HepG2 (cell line): ENCODE results near the gene ESRP2. TPM values are rescaled to one million over a fixed set of nuclear protein-coding genes. Genes with fewer than 3 reads are reported as not detected.

Experiments
- AHR ChIP-seq: IDR thresholded peaks from 2 replicates; pipeline ENCODE4 v1.6.1; 2018; ENCODE audit warnings: missing genetic modification reagents, missing compliant biosample characterization
- ARNT ChIP-seq: fragments of 450-650 bp; IDR thresholded peaks from 2 replicates; pipeline ENCODE4 v1.6.1; 2017
- ATRX ChIP-seq: sonication (generic); formaldehyde crosslinking; IDR thresholded peaks from 2 replicates; pipeline ENCODE4 v1.4.0; 2020; ENCODE audit warnings: missing genetic modification reagents, borderline replicate concordance
- CREBL2 ChIP-seq: sonication (generic); formaldehyde crosslinking; IDR thresholded peaks from 2 replicates; pipeline ENCODE4 v1.8.1; 2023; ENCODE audit warnings: missing genetic modification reagents, mild to moderate bottlenecking, borderline replicate concordance
- EED ChIP-seq: sonication (generic); formaldehyde crosslinking; IDR thresholded peaks from 2 replicates; pipeline ENCODE4 v1.5.0; 2020; ENCODE audit warnings: mild to moderate bottlenecking, missing genetic modification reagents
- ELK4 ChIP-seq: sonication (generic); formaldehyde crosslinking; IDR thresholded peaks from 2 replicates; pipeline ENCODE4 v1.9.0; 2021; ENCODE audit warnings: missing genetic modification reagents, borderline replicate concordance
- FOXA1 ChIP-seq, 2 experiments: fragments of 450-650 bp in 1 of 2; sonication (generic) in 1 of 2; formaldehyde crosslinking in 1 of 2; IDR thresholded peaks; 2 replicates each; pipeline versions ENCODE4 v1.4.0 to v1.6.1; 2016 to 2020; ENCODE audit warnings: missing genetic modification reagents in 1 of 2
- GABPA ChIP-seq, 2 experiments: IDR thresholded peaks; 2 replicates each; pipeline ENCODE4 v1.6.1; 2011 to 2016; ENCODE audit warnings: low read depth in 2 of 2, low read length in 1 of 2, missing biosample characterization in 1 of 2, missing genetic modification characterization in 1 of 2
- MLX ChIP-seq: IDR thresholded peaks from 2 replicates; pipeline ENCODE4 v1.6.1; 2016
- MTA1 ChIP-seq: sonication (generic); formaldehyde crosslinking; IDR thresholded peaks from 2 replicates; pipeline ENCODE4 v1.4.0; 2020; ENCODE audit warnings: missing genetic modification reagents, mild to moderate bottlenecking, borderline replicate concordance
- PHF21A ChIP-seq: sonication (generic); formaldehyde crosslinking; IDR thresholded peaks from 2 replicates; pipeline ENCODE4 v1.5.0; 2020; ENCODE audit warnings: mild to moderate bottlenecking, missing genetic modification reagents
- PLRG1 ChIP-seq: fragments of 450-650 bp; conservative IDR thresholded peaks from 2 replicates; pipeline ENCODE4 v1.6.1; 2016
- PTBP1 ChIP-seq: fragments of 200-400 bp; formaldehyde crosslinking; IDR thresholded peaks from 2 replicates; pipeline ENCODE4 v1.6.1; 2018; ENCODE audit warnings: low read length, low read depth; ENCODE audit not compliant: poor library complexity, severe bottlenecking
- RFX5 ChIP-seq: IDR thresholded peaks from 2 replicates; pipeline ENCODE4 v1.6.1; 2011; ENCODE audit warnings: low read depth, low read length, improper control_type of control experiment
- RORA ChIP-seq: sonication (generic); formaldehyde crosslinking; IDR thresholded peaks from 2 replicates; pipeline ENCODE4 v1.5.0; 2020; ENCODE audit warnings: mild to moderate bottlenecking, missing genetic modification reagents, moderate library complexity
- SOX5 ChIP-seq: IDR thresholded peaks from 2 replicates; pipeline ENCODE4 v1.6.1; 2016; ENCODE audit warnings: borderline replicate concordance
- TFDP2 ChIP-seq: sonication (generic); formaldehyde crosslinking; IDR thresholded peaks from 2 replicates; pipeline ENCODE4 v1.4.0; 2020; ENCODE audit warnings: missing genetic modification reagents
- THRA ChIP-seq: sonication (generic); formaldehyde crosslinking; IDR thresholded peaks from 2 replicates; pipeline ENCODE4 v1.4.0; 2020; ENCODE audit warnings: missing genetic modification reagents, borderline replicate concordance
- ZMYM4 ChIP-seq: sonication (generic); formaldehyde crosslinking; IDR thresholded peaks from 2 replicates; pipeline ENCODE4 v1.8.1; 2023; ENCODE audit warnings: mild to moderate bottlenecking, missing genetic modification reagents
- ZNF3 ChIP-seq: IDR thresholded peaks from 2 replicates; pipeline ENCODE4 v1.7.0; 2017; ENCODE audit warnings: inconsistent platforms
- ZNF331 ChIP-seq: sonication (generic); formaldehyde crosslinking; IDR thresholded peaks from 2 replicates; pipeline ENCODE4 v1.4.0; 2020; ENCODE audit warnings: missing genetic modification reagents
- ZNF431 ChIP-seq: sonication (generic); formaldehyde crosslinking; IDR thresholded peaks from 2 replicates; pipeline ENCODE4 v1.9.0; 2022; ENCODE audit warnings: missing genetic modification reagents, low read depth, mild to moderate bottlenecking, borderline replicate concordance
- ZNF441 ChIP-seq: sonication (generic); formaldehyde crosslinking; IDR thresholded peaks from 2 replicates; pipeline ENCODE4 v1.7.0; 2021; ENCODE audit warnings: missing genetic modification reagents, borderline replicate concordance
- ZSCAN29 ChIP-seq: sonication (generic); formaldehyde crosslinking; conservative IDR thresholded peaks from 2 replicates; pipeline ENCODE4 v1.4.0; 2020; ENCODE audit warnings: mild to moderate bottlenecking, missing genetic modification reagents
- polyA plus RNA-seq, 8 experiments: library from polyadenylated mRNA; depleted of rRNA in 3 of 8; stranded (reverse) in 7 of 8; unstranded in 1 of 8; fragments of >200 nt; fragmentation: Illumina TruSeq in 4 of 8; extraction: Trizol in 4 of 8; gene quantifications; 2 replicates each; pipeline versions ENCODE4 v1.2.1 to v1.2.3, GENCODE V29; 2011 to 2016; ENCODE audit warnings: low read depth in 4 of 8, missing spikeins in 1 of 8, mixed read lengths in 1 of 8; ENCODE audit not compliant: insufficient read depth in 1 of 8
- total RNA-seq, 5 experiments: library from RNA; depleted of rRNA; stranded (reverse); fragments of >200 nt; fragmentation: Illumina TruSeq; extraction: Trizol; gene quantifications; 2 replicates each; pipeline ENCODE4 v1.2.3, GENCODE V29; 2016; ENCODE audit warnings: low read depth in 1 of 5

ESRP2 gene
- total and polyA plus RNA-seq, 2 of the 13 experiments (the other 11 are each of a cell fraction or from before 2014, with no cell fraction given) = 21.1 to 32.4 TPM

DNA sequence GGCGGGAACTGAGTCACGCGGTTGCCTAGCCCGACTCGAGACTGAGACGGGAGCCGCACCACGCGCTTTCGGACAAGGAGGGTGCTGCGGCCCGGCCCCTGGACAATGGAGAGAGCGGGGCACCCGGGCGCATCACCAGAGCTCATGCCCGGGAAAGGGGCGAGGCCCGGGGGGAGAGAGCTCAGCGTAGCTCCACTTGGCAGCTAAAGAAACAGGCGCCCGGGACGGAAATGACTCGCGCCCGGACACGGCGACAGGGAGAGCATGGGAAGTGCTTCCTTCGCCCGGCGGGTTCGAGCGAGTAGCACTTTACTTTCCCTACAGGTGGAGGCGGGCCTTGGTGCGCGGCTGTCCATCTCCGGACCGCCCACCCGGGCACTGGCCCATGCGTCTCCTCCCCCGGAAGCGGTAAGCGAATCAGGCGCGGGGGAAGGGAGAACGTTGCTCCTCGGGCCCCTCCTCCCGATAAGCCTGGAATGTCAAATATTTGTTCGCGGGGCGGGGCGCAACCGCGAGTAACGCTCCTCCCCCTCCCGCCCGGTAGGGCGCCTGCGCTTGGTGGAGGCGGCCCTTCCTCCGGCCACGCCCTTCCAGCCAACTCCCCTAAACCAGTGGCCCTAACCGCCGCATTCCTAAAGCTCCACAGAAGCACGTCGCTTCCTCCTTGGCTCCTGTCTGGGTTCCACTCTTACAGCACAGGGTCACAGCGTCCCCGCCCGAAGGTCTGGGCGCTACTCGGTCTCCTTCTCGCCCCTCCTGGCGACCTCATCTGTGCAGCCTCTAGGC is 1.5 kb upstream of the ESRP2 start (continued):
- peak; percentile 12 for TF ChIP-seq THRA
- TF ChIP-seq ZSCAN29 (CRISPR knock-in tag) = 0 out of 2 replicates have a peak, but pooled peaks have one; percentile 48
- TF ChIP-seq MTA1 (CRISPR knock-in tag) = no peak
- TF ChIP-seq FOXA1 (IDR thresholded peaks at IDR 0.05) = peak; percentile 61
- peak; percentile 97 for TF ChIP-seq FOXA1 (CRISPR knock-in tag; IDR thresholded peaks at IDR 0.05)
- peak; percentile 73 for TF ChIP-seq ZNF441
- no peak for TF ChIP-seq ELK4 (CRISPR knock-in tag)
- TF ChIP-seq MLX (CRISPR knock-in tag) = peak; percentile 81; the same call in 1 of the 2 replicates
- TF ChIP-seq RFX5 = no peak
- peak; percentile 83 for TF ChIP-seq TFDP2 (CRISPR knock-in tag)
- no peak for TF ChIP-seq ARNT
- peak; percentile 88; the same call in 1 of the 2 replicates for TF ChIP-seq ZMYM4 (CRISPR knock-in tag)
- TF ChIP-seq ZNF431 (CRISPR knock-in tag) = 0 out of 2 replicates have a peak, but pooled peaks have one; percentile 44
- TF ChIP-seq ATRX (CRISPR knock-in tag) = no peak
- TF ChIP-seq PHF21A (CRISPR knock-in tag) = peak; percentile 68
- TF ChIP-seq ZNF331 (CRISPR knock-in tag) = peak; percentile 65; the same call in 1 of the 2 replicates
- no peak for TF ChIP-seq GABPA (IDR thresholded peaks at IDR 0.05; ENCODE audit: low read depth, low read length)
- peak; percentile 86 for TF ChIP-seq GABPA (CRISPR knock-in tag; IDR thresholded peaks at IDR 0.05; ENCODE audit: low read depth)
- no peak; the same call in none of the 2 replicates for TF ChIP-seq AHR
- no peak; the same call in 1 of the 2 replicates for TF ChIP-seq CREBL2
- peak; percentile 88; the same call in 1 of the 2 replicates for TF ChIP-seq SOX5 (CRISPR knock-in tag)
- TF ChIP-seq PLRG1 = no peak
- no peak for TF ChIP-seq ZNF3 (CRISPR knock-in tag)
- TF ChIP-seq RORA = no peak
- no peak for TF ChIP-seq PTBP1
- no peak; the same call in 1 of the 2 replicates for TF ChIP-seq EED
